ENCODE results near the gene PRSS3. TPM values are rescaled to one million over a fixed set of nuclear protein-coding genes. Genes with fewer than 3 reads are reported as not detected.
A peak's percentile ranks its signal among the peaks of the same experiment; 100 is the strongest.

The PRSS3 gene
- total and polyA plus RNA-seq, 9 of the 15 experiments (the other 6 are each of a cell fraction or from before 2014, with no cell fraction given) = 0.35 to 0.42 TPM; not detected in 7

DNA sequence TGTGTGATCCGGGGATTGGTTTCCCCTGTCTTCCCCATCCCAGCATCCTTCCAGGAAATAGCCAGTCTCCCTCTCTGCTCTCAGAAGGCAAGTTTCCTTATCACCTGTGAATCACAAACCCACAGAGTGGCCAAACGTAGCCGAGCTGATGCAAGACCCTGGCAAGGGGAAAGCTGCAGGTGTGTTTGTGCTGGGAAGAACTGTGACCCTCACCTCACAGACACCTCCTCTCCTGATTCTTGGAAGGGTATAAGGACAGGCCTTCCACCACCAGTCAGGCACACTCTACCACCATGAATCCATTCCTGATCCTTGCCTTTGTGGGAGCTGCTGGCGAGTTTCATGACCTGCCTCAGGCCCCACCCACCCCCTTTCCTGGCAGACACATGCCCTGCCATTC lies at the start of gene PRSS3 (continued):
- 0 out of 2 replicates have a peak, but pooled peaks have one; percentile 22 for TF ChIP-seq FOSL1 (tag; conservative IDR thresholded peaks at IDR 0.05)
- TF ChIP-seq JUND (IDR thresholded peaks at IDR 0.05; ENCODE audit: borderline replicate concordance, low read depth, low read length) = peak; percentile 22; the same call in 1 of the 2 replicates
- TF ChIP-seq JUND (tag; IDR thresholded peaks at IDR 0.05; ENCODE audit: borderline replicate concordance, low read depth, low read length) = no peak; the same call in 2 of the 3 replicates
- no peak for TF ChIP-seq GABPB2 (CRISPR knock-in tag; conservative IDR thresholded peaks at IDR 0.05)
- no peak for TF ChIP-seq RBM15 (IDR thresholded peaks at IDR 0.05; ENCODE audit: insufficient read depth, low read length)
- TF ChIP-seq, protein P1, sequence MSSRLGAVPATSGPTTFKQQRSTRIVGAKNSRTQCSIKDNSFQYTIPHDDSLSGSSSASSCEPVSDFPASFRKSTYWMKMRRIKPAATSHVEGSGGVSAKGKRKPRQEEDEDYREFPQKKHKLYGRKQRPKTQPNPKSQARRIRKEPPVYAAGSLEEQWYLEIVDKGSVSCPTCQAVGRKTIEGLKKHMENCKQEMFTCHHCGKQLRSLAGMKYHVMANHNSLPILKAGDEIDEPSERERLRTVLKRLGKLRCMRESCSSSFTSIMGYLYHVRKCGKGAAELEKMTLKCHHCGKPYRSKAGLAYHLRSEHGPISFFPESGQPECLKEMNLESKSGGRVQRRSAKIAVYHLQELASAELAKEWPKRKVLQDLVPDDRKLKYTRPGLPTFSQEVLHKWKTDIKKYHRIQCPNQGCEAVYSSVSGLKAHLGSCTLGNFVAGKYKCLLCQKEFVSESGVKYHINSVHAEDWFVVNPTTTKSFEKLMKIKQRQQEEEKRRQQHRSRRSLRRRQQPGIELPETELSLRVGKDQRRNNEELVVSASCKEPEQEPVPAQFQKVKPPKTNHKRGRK (tag; IDR thresholded peaks at IDR 0.05) = no peak
- TF ChIP-seq SMAD4 (CRISPR knock-in tag; conservative IDR thresholded peaks at IDR 0.05) = peak; percentile 35; the same call in 1 of the 2 replicates
- TF ChIP-seq TRIM24 (IDR thresholded peaks at IDR 0.05) = peak in 1 of 2 experiments; percentile 66; a peak in 2 of 4 replicates

DNA sequence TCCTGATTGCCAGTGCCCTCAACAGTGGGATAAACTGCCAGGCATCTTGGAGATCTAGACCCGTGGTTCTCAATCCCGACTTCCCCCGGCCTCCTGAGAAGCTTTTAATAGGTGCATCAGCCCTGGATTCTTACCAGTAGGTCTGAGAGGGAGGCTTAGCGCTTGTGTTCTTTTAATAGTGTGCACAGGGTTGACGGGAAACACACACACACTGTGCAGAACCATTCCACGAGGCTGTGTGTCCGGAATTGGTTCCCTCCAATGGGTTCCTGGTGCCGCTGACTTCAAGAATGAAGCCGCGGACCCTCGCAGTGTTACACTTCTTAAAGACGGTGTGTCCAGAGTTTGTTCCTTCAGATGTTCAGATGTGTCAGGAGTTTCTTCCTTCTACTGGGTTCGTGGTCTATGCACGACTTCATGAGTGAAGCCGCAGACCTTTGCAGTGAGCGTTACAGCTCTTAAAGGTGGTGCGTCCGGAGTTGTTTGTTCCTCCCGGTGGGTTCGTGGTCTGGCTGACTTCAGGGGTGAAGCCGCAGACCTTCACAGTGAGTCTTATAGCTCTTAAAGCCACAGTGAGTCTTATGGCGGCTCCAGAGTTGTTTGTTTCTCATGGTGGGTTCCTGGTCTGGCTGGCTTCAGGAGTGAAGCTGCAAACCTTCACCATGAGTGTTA lies 46.6 kb upstream of the PRSS3 start:
- FAIRE-seq (no peak), DNase-seq (ENCODE audit: extremely low read depth in 1 of 4, low spot score in 3 of 4) (no peak), ATAC-seq (no peak)
- H3K27ac ChIP-seq (ENCODE audit: extremely low read depth, low read depth, low read length) = no peak overlapping the region
- intact Hi-C loops (cut with micrococcal nuclease) = no loop called here
- H4K20me1 ChIP-seq (replicated peaks; ENCODE audit: control insufficient read depth, insufficient read depth, low read length) = no peaks in the 10 kb centered on the region
- no TSS peak for BruUV-seq (replicated peaks)
- CTCF ChIA-PET (ENCODE audit: low intra/inter-chr PET ratio) = no interaction called here
- WGBS (ENCODE audit: insufficient coverage, low coverage, missing lambda C conversion rate) = 30% methylated on average over 18 of the region's 22 CpGs
- no peak overlapping the region for H3K4me2 ChIP-seq (ENCODE audit: insufficient read depth, low read length)
- peaks cover 0 to 8% of the 10 kb centered on the region in 2 experiments; a peak in 3 of 5 replicates for H3K27me3 ChIP-seq (ENCODE audit: control insufficient read depth in 2 of 2, insufficient read depth in 2 of 2, low read length in 2 of 2)
- POLR2A ChIA-PET = no interaction called here
- no peaks in the 10 kb centered on the region for H3K9me3 ChIP-seq (replicated peaks; ENCODE audit: control insufficient read depth, insufficient read depth, low read depth, low read length)
- H2AFZ ChIP-seq (ENCODE audit: low read depth, low read length) = 0 out of 2 replicates have a peak overlapping the region, but pooled peaks have one; percentile 32
- no peak overlapping the region for H3K4me3 ChIP-seq
- in situ Hi-C loops (cut with MboI) = no loop called here
- H3K9ac ChIP-seq (ENCODE audit: insufficient read depth in 1 of 2, low read depth in 2 of 2, low read length in 2 of 2) = no peak overlapping the region
- H3K79me2 ChIP-seq (ENCODE audit: control insufficient read depth, insufficient read depth, low read length) = no peaks in the 10 kb centered on the region
- no peak for TF ChIP-seq ZNF124 (CRISPR knock-in tag; IDR thresholded peaks at IDR 0.05)
- TF ChIP-seq, protein P2, sequence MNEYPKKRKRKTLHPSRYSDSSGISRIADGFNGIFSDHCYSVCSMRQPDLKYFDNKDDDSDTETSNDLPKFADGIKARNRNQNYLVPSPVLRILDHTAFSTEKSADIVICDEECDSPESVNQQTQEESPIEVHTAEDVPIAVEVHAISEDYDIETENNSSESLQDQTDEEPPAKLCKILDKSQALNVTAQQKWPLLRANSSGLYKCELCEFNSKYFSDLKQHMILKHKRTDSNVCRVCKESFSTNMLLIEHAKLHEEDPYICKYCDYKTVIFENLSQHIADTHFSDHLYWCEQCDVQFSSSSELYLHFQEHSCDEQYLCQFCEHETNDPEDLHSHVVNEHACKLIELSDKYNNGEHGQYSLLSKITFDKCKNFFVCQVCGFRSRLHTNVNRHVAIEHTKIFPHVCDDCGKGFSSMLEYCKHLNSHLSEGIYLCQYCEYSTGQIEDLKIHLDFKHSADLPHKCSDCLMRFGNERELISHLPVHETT (CRISPR knock-in tag; conservative IDR thresholded peaks at IDR 0.05 in 1 of 2, IDR thresholded peaks at IDR 0.05 in 1 of 2) = no peak
- H3K4me1 ChIP-seq (replicated peaks in 1 of 2; ENCODE audit: control insufficient read depth in 2 of 2, insufficient read depth in 2 of 2, low read length in 2 of 2) = peaks cover 0 to 10% of the 10 kb centered on the region in 2 experiments; a peak in 2 of 5 replicates
- H3K9me1 ChIP-seq (ENCODE audit: control insufficient read depth, insufficient read depth, low read length) = no peaks in the 10 kb centered on the region
- no peaks in the 10 kb centered on the region for H3K36me3 ChIP-seq (ENCODE audit: control insufficient read depth, insufficient read depth, low read length)
